ENCODE measurements around the gene ARMH3.

ARMH3 gene

DNA sequence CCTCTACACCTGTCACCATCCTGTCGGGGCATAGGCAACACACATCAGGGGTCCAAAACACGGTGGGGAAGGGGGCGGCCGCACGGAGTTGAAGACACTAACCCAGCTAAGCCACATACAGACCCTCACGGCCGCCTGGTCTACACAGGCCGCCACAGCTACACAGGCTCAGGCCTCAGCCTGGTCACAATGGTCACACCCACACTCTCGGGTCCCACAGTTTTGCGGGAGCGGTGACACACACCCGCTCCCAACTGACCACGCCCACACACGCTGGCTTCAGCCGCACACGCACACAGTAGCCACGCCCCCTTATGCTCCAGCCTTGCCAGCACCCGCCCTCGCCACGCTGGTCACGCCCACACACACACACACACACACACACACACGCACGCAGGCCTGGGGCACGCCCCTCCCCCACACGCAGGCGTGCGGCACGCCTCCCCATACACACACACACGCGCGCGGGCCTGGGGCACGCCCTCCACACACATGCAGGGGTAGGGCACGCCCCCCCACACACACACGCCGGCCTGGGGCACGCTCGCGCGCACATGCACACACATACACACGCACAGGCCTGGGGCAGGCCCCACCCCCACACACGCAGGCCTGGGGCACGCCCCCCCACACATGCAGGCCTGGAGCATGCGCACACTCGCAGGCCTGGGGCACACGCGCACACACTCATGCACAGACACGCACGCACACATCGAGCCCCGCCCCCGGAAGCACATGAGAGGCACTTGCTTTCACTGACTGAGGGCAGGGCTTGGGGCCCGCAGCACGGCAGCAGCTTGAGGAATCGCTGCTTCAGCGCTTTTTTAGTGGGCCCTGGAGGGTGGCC is 225.4 kb downstream of the ARMH3 start:
- DNase-seq (ENCODE audit: low spot score), result peak; percentile 92

DNA sequence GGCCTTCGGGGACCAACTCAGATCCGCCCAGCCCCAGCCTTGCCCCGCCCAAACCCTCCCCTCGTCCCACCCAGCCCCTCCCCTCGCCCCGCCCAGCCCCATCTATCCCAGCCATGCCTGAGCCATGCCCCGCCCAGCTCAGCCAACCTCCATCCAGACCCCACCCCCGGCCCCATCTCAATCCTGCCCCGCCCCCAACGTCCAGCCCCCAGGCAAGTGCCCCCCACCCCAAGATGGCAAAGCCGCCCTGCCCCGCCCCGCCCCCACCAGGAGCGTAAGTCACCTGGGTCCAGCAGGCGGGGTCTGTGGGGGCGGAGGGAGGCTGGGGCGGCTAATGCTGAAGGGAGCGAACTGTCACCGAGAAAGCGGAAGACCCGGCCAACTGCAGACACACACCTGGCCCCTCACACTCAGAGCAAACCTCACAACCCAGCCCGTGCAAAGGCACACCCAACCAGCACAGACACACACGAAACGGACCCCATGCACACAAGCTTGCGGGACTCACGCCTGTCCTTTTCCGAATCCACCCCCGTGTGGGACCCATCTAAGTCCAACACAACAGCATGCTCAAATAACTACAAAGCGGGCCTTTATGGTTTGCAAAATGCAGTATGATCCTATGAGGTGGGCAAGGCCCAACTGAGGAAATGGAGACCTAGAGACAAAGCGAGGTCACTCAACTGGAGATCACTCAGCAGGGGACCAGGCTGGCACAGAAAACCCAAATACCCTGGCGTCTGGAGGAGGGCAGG is 226.2 kb downstream of the ARMH3 start:
- DNase-seq (ENCODE audit: low spot score), result peak; percentile 78

DNA sequence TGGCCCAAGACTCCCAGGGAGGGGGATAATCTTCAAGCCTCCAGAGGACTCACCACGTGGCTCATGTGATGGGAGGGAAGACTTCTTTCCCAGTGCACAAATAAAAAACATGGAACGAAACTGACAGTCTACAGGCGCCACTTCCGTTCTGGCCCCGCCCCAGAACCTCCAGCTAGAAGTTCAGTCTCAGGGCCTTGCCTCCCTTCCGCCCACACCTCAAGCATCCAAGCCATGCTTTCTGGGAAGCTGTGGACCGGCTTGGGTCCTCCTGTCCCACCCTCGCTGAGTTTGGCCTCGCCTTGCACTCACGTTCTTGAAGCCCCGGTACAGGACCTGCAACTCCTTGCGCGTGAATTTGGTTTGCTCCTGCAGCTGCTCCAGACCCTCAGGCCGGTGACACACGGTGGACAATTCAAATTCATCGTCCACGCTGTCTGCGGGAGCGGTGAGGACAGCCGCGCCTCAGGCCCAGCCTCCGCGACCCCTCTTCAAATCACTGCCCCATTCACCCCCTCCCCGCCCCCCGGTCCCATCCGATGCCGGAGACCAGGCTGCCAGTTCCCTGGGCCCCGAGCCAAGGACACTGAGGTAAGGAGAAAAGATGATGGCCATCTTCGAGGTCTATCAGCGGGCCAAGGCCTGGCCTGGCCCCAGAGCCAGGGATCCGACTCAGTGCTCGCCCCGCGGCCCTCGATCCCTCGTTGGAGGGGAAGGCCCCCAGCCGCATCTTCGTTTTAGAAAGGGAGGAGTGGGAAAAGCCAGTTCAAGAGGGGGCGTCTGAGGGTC is 227.0 kb downstream of the ARMH3 start:
- no peak for DNase-seq (ENCODE audit: low spot score)

DNA sequence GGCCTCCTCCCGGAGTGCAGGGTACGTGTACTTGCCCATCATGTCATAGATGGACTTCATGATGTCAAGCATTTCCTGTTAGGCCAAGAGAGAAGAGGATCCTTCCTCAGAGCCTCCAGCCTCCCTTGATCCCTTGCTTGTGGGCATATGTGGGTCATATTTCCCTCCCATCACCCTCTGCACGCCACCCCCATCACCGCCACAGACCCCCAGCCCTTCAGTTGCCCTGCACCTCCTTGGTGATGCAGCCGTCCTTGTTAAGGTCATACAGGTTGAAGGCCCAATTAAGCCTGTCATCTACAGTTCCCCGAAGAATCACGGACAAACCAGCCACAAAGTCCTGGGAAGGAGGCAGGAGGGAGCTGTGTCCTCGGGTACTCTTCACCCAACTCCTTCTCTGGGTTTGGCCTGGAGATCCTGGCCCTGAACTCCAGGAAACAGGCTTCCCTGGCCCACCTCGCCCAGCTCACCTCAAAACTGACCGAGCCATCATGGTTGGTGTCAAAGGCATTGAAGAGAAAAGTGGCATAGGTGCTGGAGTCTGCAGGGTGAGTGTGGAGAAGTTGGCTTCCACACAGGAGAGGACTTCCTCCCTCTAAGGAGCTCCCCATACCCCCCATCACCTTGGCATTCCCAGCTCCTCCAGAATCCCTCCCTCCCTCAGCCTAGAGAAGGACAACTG is 227.9 kb downstream of the ARMH3 start:
- DNase-seq (ENCODE audit: low spot score), result no peak

DNA sequence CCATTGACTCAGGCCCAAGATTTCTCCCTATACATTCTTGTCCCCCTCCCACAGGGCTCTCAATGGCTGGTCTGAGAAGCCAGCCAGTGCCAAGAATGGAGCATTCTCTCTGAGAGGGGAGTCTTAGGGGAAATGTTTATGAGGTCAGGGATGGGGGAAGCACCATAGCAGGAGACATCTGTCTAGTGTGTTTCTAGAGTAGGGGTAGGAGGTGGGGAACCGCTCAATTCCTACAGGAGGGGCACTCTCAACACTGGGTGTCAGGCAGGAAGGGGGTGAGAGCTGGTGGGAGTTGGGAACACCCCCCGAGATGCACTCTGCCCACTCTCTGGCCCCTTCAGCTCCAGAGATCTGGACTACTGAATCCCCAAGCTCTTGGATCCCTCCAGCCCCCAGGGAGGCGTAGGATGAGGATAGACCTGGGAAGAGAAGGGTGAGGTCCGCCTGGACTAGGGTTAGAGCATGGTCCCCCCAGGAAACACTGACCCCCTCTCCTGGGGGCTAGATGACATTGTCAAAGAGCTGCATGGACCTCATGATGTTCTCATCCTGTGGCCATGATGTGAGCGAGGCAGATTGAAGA is 229.0 kb downstream of the ARMH3 start:
- DNase-seq (ENCODE audit: low spot score), result no peak

DNA sequence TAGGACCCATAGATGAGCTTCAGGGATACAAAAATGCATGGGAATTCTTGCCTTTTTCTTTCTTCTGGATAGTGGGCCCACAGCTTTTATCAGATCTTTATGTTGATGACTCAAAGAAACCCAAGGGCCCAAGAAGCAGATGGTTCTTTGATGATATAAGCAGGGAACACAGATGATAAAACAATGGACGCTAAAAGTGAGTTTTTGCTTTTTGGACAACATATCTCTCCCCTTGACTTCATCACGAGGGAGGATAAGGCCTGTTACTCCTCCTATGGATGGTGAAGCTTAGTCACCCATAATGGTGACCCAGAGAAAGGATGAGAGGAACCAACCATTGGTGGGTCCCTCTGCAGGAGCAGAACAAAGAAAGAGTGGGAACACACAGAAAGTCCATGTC is 231.2 kb downstream of the ARMH3 start:
- no peak for DNase-seq (ENCODE audit: low spot score)

DNA sequence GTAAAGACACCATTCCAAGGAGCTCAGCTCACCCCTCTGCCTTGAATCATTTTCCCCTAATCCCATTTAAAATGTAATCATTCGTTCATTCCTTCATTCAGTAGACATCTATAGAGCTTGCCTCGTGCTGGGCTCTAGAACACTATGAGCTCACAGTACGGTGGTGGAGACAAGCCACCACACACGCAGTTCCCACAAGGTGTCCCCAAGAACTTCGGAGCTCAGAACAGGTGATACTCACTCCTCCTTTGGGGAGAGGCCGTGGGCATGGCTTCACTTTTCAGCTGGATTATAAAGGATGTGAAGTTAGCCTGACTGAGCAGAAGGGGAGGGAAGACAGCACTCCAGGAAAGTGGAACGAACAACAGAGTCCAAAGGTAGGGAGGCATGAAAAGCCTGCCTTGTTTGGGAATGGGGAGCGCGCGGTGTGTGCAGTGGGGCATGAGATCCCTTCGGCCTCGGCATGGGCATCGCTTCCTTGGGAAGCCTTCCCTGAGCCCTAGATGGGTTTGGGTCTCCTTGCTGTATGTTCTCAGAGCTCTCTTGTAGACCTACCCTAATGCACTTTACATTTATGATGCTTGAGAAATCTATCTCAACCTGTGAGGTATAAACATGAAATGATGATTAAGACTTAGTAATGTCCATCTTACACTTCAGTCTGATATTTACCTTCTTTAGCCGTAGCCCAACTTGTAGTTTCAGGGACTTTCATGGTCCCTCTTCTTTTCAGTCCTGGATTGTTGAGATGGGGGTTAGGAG is 236.9 kb downstream of the ARMH3 start:
- DNase-seq (ENCODE audit: low spot score), result no peak

DNA sequence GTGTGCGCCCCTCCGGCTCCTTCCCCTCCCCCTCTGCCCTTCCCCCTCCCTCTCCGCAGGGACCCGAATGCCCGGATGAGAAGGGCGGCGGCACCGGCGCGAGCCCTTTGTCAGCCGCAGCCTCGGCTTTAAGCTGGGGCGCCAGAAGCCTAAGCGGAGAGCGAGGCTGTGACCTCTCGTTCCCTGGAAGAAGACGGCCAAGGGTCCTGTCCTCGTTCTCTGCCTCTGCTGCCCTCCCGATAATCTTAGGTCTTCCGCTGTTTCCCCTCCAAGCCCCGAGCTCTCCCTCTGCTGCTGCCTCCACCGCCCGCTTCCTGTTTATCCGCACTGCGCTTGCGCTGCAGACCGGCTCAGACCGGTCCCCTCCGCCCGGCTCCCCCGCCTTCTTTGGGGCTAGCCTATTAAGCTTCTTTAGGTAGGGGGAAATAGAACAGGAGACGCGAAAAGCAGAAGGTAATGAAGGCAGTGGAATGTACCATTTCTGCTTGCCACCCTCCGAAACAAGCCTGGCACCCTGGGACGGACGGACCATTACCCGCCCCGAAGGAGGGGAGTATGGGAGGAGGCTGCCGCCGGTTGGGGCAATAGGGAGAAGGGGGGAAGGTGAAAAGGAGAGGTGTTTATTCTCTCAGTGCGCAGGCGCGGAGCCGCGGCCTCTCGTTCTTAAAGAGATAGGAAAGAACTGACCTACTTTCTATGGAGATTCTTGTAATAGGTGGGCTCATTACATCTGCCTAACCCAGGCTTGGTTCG is 237.7 kb downstream of the ARMH3 start, which contains the start of gene OGA:
Gene OGA (minus strand): TSS at position 326 of the 753 bp plus-strand sequence. CDS start 422 bp downstream, outside the sequence.
- DNase-seq (ENCODE audit: low spot score), result peak; percentile 94

DNA sequence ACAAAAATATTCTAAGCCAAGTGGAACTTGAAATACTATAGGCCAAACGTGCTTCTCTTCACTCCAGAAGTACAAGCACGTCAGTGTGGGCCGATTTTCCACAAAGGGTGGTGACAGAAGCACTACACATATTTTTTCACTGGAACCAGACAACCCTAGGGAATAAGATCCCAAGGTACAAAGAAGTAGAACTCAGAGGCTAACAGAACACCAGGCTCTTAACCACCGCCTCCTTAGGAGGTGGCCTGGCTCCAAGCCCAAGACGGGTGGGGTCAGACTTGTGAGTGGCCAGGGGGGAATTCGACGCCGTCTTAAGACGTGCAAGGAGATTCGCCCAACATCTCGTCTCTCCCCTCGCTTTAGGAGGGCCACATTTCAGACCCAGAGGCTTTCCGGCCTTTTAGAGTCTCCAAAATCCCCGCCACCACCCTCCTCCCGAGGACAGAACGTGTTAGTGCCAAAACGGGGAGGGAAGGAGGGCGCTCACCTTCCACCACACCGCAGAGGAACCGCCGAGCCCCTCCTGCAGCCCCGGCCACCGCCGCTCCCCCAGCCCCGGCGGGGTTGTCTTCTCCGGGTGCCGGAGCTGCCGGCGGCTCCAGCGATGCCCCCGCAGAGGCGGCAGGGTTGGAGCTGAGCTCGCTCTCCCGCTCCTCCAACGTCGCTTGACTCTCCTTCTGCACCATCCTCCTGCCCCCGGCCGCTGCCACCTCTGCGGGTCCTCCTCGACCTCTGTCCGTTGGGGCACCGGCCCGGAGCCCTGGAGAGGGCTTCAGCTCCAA is 238.4 kb downstream of the ARMH3 start:
- DNase-seq (ENCODE audit: low spot score), result peak; percentile 42

DNA sequence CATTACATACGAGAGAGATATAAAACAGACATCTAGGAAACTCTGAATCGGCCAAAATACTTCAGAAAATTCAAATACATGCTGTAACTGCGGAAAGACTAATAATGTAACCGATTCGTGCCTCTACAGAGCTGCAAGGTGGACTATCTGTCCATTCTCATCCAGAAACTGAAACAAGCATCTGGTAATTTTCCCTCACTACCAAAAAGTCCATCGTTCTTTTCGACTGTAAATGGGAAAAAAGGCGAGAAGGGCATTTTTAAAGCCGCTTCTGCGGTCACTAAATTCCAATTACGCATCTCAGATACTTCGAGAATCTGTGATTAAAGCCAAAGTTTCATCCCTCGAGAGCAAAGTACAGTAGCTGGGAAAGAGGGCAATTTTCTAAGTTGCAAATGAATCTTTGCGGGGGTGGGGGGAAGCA is 239.0 kb downstream of the ARMH3 start:
- no peak for DNase-seq (ENCODE audit: low spot score)

DNA sequence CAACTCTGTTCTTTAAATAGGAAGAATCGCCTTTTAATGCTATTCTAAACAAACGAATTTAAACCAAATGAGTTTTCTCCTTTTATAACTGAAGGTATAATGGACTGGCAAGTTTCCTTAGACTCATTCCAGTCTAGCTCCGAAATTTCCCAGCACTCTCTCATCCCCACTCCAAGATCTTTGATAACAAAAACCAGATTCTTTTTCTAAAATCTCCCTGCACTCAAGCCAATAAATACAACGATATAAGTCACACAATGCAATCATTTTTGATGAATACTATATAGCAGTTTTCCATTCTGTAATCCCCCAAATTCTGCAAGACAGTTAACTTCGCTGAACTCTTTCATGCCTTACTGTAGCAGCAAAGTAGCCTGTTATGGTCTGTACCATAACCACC is 239.6 kb downstream of the ARMH3 start:
- DNase-seq (ENCODE audit: low spot score), result no peak

DNA sequence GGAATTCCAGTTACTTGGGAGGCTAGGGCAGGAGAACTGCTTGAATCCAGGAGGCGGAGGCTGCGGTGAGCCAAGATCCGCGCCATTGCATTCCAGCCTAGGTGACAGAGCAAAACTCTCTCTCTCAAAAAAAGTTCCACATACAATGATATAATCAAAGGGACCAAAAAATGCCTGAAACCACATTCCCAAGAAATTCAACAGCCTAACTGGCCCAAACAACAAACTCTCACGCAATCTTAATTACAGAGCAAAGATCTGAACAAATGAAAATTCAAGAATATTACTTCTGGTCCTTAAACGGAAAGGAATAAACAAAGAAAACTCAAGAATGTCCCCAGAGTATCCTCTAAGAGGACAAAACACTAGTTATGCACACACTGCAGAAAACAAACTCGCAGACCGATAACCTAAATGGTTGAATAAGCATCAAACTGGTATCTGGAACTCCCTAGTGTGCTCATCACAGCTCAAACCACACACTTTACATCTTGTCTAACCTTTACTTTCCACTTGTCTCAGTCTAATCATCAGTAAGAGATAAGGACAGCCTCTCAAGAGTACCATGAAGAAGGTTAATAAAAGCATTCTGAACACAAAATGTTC is 241.4 kb downstream of the ARMH3 start:
- DNase-seq (ENCODE audit: low spot score), result no peak

DNA sequence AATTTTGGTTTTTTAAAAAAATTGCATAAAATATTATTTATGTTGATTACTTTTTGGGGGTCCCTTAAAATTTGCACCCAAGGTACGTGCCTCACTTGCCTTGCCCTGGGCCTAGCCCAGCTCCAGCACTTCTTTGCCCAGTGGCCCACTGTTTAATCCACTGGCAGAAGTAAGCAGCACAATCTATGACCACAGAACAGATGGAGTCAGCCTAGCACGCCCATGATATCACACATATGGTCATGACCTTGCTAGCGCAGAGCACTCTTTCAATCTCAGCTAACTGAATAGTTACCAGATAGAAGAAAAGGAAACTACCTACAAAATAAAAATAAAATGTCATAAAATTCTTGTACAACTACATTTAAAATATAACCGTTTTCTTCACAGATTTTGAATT is 243.4 kb downstream of the ARMH3 start:
- DNase-seq (ENCODE audit: low spot score), result no peak

DNA sequence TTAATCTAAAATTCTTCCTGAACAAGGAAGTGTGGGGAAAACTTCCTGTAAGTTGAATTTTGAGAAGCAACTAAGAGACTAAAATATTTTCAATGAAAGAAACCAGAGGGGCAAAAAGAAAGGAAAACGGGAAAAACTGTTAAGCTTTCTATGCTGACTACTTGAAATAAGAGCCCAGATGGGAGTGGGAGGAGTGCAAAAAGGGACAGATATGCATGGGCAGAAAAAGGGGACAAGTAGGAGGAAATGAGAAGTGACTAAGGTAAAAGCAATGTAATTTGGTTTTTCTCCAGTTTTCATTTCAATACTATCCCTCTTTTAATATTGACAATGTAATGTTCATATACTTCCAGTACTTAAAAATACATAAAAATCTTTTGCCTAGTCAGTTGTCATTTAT is 248.8 kb downstream of the ARMH3 start:
- DNase-seq (ENCODE audit: low spot score), result no peak

DNA sequence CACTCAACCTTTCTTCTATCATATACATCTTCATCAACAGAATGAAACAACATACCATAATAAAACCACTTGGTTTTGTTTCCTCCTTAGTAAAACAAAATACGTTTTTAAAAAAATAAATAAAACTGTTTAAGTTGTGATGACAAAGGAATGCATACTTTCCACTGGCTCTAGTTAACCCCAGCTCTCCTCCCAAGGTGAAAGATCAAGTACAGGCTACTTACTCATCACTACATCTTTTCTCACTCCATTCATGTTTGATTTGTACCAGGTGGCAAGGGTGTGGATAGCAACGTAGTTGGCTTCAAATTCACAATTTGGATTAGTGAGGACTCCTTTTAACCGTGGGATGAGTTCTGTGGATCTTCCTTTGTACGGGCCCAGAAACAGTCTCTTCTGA is 252.5 kb downstream of the ARMH3 start:
- no peak for DNase-seq (ENCODE audit: low spot score)

DNA sequence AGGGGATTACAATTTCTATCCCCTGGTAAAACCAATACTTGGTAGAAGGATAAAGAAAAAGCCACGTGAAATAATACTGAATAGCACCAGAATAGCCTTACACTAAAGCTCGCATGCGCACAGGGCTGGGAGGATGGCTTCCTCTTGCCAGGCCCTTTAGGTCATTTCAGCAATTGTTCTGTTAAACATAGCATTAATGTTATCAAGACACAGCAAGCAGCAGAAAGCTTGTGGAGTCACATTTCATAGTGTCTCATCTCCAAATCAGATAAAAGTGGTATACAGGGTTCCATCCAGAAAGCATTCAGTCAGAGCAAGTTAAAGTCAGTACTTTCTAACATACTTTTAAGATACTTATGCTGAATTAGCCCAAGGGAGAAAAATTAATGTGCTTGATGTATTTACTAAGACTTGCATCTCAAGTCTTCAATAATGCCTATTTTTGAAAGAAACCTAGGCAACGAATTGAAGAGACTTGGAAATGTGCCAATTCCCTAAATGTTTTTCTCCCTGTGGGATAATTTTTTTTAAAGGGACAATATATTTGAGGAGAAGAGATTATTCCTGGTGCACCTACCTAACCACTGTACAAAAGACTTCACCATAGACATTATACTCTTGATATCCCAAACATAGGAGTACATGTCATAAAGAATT is 258.4 kb downstream of the ARMH3 start:
- no peak for DNase-seq (ENCODE audit: low spot score)
